Fibroblast of lung (primary cell): ENCODE results near the gene FAAP100.

Source experiments
- CTCF ChIP-seq, 2 donors: IDR thresholded peaks in 1 of 2; conservative IDR thresholded peaks in 1 of 2; 1 replicate in 1 of 2; 2 replicates in 1 of 2; pipeline ENCODE4 v1.5.1; 2011 to 2012; ENCODE audit warnings: low read length in 2 of 2, control low read depth in 1 of 2, inconsistent platforms in 1 of 2, low read depth in 1 of 2, mild to moderate bottlenecking in 1 of 2
- EZH2 ChIP-seq: IDR thresholded peaks from 2 replicates; pipeline ENCODE4 v1.5.1; 2012; ENCODE audit warnings: low read length, control low read depth, mild to moderate bottlenecking; ENCODE audit errors: missing control alignments

- TF ChIP-seq CTCF (conservative IDR thresholded peaks at IDR 0.05 in 1 of 2, IDR thresholded peaks at IDR 0.05 in 1 of 2; ENCODE audit: low read depth in 1 of 2, low read length in 2 of 2) (no peak), EZH2 (no peak)
These were observed 17.9 kb upstream of the FAAP100 start for GRCh38 chr17:81569986-81570514.
